HG03439 (cell line): ENCODE measurements around the gene SEMA3D.
A peak's percentile ranks its signal among the peaks of the same experiment; 100 is the strongest.

Experiments used
- ATAC-seq: cut with Tn5 transposase; IDR thresholded peaks from one replicate; pipeline ENCODE4 v1.9.1; 2021; ENCODE audit warnings: mild to moderate bottlenecking, moderate library complexity; ENCODE audit not compliant: unreplicated experiment

Gene SEMA3D

DNA sequence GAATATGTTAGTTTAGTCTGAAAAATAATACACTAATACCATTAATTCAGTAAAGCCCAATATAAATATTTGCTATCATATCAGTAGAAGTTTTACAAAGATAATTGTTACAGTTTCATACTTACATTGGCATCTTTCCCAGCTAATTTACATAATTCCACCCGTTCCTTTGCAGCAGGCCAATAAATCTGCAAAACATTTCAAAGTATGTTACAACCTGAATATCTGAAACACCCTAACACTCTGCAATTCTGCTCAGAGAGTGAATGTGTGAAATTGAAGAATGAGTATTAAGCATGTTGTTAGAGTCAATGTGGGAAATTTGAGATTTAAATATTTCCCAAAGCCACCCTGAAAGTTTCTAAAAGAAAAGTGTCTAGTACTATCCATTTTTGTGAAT is 105.5 kb downstream of the SEMA3D start:
- no peak for ATAC-seq

DNA sequence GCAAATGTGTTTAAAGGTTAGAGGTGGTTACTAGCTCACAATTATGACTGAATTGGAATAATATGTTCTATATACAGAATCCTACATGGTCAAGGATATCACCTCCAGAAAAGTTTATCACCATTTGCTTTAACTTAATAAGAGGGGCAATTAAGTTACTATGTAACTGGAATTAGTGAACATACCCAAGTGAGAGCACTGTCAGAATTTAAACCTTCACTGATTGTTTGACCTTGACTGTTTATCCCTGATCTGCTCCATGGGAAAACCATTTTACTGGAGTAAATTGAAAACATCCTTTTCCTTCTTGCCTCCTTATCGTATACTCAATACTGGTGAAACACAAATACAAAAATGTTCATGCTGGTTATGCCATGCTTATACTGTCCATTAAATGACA is 107.4 kb downstream of the SEMA3D start:
- ATAC-seq, result no peak

DNA sequence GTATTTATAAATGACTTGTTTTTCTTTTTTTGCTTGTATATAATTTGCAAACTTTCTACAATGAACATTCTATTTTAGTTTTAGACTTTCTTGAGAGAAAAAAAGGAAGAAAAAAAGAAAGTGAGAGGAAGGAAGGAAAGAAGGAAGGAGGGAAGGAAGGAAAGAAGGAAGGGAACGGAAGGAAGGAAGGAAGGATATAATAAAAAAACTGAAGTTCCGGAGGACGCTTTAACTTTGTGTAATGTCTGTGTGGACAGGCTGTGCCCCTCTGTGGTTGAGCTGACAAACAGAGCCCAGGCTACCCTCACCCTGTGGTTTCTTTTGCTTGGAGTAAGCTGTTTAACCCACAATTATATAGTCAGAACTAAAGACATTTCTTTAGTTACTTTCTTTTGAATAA is 108.7 kb downstream of the SEMA3D start:
- no peak for ATAC-seq

DNA sequence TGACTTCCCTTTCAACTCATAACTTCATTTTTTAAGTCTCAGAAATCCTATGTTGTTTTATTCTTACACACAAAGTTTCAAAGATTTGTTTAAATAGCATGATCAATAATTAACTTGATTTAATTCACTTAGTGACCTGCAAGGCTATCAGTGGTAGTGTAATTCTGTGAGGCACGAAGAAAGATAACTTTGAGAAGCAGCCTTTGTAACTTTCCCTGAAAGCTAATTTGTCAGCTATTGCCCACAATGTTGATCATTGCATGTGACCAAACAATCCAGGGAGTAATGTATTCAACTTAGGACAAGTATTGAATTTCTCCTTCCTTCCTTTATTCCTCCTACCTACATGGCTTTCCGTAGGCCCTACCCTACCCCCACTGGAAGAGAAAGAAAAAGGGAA is 111.0 kb downstream of the SEMA3D start:
- no peak for ATAC-seq

DNA sequence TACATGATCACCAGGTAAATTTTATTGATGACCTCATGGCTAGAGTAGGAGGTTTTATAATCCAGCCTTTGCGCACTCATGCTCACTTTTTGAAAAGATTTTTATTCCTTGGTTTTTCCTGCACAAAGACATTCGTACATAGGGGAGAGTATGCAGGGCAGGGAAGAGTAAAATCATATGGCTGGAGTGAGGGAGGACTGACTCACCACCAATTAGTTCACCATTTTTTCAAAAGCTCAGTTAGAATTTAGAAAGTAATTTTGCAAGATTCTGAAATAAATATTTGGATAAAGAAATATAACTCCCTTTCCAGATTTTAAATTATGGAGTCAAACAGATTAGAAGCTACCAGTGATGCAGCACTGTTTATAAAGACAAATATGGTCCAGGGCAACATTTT is 111.9 kb downstream of the SEMA3D start:
- ATAC-seq, result no peak

DNA sequence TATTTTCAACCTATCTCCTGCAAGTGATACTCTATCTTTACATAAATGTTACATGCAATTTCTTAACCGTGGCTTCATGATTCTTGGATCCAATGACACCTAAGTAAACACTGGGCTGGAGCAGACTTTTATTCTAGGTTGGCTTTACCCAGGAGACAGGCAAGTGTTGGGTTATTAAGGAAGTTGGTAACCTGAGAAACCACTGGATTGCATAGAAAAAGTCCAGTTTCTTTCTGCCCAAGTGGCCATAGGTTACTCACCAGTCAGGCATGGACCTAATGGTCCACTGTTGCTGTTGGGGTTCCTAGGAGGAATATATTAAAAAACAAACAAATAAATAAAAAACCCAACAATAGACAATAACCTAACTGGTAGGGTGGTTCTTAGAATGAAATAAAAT is 112.8 kb downstream of the SEMA3D start:
- no peak for ATAC-seq

DNA sequence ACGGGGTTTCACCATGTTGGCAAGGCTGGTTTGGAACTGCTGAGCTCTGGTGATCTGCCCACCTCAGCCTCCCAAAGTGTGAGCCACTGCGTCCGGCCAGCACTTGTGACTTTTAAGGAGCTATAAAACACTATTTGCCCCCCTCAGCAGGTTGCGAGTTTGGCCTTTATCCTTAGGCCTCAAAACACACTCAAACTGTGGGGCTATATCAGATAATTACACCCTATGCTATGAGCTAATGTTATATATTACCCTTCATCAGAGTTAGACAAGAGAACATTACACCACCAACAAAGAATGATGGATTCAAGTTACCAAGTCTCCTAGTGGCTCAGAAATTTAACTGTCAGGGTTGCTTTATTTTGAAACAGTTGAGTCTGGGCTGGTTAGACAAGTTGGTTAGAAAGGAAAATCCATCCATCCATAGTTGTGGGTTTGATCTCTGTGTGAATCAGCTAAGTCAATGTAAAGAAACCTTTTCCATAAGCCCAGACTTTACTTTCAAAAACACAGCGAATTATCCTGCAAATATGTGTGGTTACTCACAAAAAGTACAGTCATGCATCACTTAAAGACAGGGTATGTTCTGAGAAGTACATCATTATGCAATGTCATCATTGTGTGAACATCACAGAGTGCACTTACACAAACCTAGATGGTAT is 115.8 kb downstream of the SEMA3D start:
- no peak for ATAC-seq

DNA sequence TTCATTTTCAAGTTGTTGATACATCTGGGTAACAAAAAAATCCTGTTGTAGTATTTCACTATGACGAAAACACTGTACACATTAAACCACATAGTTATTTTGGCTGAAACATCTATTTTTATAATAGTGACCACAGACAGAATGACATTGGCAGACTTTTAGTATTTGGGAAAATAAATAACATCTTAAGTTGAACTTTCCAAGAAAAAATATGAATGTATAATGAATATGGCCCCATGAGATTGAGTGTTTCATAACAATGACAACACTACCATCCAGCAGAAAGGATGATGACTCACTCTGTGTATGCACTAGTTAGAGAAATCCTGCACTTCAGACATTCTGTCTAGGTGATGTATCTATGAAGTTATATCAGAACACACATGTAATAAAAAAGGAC is 118.1 kb downstream of the SEMA3D start:
- ATAC-seq, result no peak

DNA sequence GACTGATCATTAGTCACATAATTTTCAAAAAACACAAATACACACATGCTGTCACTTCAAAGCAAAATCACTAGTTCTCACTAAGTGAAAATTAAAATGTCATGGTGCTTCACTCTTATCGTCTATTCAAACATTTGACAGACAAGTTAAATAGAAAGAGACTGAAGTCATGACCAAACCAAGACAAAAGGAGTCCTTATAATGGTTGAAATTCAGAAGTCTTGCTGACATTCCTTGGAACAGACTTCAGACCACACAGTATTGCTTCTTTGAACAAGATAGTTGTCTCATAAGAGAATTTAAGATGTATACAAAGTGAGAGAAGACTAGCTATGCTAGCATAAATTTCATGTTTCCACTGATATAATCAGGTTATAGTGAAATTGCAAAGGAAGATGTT is 119.5 kb downstream of the SEMA3D start:
- ATAC-seq, result no peak

DNA sequence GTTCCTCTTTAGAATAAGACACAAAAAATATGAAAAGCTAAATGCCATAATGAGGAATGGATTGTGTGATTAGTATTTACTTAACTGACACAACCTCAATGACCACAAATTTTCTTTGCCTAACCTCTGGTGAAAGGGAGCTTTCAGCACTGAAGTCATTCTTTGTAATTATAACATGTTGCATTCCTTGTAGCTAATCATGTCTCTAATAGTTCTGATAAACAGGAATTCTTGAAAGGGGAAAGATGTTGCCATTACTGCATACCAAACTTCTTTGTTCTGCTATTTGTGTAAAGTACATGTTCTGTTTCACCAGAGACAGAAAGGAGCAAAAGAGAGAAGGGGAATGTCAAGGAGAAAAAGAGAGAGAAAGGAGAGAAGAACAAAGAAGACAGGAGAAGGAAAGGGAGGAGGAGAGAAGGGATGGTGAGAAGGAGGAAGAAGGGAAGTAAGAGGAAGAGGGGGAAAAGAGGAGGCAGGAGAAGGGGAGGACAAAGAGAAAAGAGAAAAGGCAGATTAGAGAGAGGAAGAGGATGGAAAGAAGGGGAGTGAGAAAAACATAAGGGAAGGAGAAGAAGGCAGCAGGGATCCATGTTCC is 120.9 kb downstream of the SEMA3D start:
- no peak for ATAC-seq

DNA sequence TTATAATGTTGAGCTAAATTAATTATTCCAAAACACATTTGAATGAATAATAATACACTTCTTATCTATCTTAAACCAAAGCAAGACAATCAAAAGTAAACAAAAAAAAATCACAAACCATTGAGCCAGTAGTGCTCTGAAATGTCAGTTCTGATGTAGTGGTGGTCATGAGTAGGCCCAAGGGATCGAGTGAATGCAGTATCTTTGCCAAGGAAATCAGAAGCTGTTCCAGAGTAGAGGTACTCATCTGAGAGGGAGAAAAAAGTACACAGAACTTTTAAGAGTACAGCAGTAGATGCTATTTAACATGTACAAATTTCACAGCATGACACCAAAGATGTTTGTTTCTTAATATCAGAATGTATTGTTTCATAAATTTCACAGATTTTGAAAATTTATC is 121.5 kb downstream of the SEMA3D start:
- no peak for ATAC-seq

DNA sequence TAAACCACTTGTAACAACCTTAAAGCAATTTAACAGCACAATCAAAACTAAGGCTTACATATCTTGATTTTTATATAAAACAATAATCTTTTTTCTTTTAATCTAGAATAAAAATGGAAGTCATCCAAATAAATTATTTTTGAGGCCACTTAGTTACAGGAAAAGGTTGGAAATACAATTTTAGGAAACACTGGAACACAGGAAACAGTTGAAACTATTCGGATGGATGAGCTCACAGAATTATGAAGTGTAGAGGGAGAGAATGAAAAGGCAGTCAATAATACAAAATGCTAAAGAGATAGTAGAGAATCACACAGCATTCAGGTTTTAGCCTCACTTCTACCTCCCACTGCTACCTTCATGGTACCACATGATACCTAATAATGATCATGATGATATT is 124.2 kb downstream of the SEMA3D start:
- ATAC-seq, result no peak

DNA sequence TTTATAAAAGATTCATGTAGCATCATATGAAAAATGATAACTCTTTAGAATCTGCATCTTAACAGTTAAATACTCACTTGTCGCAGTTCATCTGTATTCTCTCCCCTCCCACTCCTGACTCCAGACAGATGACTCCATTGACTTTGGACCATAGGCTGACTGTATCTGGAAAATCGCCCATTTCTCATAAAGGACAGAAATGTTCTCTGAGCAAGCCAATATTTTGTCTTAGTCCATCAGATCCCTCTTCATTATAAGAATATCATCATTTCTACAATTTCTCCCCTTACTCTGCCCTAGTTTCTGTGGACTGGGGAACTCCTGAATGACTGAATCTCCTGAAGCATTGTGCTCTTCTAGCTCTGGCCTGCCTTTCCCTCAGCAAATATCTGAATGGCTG is 125.4 kb downstream of the SEMA3D start:
- ATAC-seq, result no peak

DNA sequence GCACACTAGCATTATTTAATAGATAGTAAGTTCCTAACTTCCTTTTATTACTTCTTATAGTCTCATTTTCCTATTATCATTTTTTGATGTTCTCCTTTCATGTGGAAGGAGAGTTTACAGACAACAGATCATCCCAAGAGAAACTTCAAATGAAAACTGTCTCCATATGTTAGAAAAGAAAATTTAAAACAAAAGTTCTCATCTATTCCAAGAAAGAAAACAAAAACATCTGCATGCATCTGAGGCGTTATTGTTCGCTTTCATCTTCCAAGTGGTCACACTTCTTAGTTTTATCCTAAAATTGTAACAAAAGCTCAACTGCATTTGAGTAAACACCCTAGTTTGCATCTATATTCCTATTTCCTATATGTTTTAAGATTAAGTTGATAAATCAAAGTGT is 126.2 kb downstream of the SEMA3D start:
- ATAC-seq, result no peak

DNA sequence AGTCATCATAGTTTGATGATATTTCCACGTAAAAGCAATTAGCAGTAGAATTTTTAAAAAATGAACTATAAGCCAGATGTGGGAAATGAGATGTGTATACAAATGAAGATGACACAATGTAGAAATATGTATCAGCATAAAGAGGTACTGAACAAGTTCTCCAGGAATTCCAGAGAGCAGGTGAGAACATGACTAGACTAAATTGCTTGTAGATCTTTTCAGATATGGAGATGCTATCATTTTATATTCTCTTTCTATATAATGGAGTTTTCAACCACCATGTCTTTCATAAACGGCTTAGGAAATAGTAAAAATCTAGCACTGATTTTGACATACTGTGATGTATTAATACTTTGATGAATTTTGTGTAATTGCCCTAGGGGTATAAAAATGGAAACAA is 130.9 kb downstream of the SEMA3D start:
- ATAC-seq, result no peak

DNA sequence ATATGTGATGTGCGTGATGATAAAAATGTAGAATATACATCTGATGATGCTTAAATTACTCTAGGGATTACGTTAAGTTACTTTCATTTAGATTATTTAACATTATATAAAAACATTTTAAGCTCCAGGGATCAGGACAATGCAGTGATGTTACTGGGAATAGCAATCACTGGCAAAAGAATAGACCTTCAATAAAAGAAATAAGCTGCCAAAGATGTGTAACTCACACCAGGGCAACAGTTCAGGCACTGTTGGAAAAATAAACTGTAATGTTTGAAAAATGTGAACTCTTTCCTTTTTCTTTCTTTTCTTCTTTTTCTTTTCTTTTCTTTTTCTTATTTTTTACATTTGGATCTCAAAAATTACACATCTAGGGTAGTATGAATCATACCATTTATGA is 131.7 kb downstream of the SEMA3D start:
- no peak for ATAC-seq

DNA sequence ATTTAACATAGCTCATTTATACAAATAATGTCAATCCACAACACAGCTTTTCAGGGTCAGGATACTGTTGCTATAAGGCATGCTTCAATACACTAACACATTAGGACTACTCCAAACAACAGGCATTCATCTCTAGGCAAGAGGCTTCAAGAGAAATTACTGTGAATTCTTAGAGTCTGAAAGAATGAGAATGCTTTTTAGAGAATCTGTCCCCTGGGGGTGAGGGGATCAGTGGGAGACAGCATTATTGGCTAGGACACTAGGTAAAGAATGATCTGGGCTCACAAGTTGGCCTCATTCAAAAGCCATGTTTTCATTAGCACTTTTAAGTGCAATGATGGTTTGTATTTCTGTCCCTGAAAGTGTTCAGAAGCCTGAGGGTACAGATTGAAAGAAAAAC is 132.6 kb downstream of the SEMA3D start:
- no peak for ATAC-seq

DNA sequence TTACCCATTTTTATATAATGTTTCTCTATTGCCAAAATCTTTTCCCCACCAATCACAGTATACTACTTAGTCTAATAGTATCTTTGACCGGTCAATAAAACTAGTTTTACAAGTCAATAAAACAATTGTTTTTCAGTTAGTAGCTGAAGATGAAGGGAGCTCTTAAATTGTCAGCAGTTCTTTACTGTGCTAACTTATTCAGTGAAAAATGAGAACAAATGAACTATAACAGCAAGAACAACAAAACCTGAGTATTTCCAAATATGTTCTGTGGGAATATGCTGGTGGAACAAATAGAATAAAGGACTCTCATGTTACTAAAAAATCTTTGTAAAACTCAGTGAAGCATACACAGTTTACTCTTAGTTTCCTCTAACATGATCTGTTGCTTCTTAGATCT is 134.0 kb downstream of the SEMA3D start:
- ATAC-seq, result no peak

DNA sequence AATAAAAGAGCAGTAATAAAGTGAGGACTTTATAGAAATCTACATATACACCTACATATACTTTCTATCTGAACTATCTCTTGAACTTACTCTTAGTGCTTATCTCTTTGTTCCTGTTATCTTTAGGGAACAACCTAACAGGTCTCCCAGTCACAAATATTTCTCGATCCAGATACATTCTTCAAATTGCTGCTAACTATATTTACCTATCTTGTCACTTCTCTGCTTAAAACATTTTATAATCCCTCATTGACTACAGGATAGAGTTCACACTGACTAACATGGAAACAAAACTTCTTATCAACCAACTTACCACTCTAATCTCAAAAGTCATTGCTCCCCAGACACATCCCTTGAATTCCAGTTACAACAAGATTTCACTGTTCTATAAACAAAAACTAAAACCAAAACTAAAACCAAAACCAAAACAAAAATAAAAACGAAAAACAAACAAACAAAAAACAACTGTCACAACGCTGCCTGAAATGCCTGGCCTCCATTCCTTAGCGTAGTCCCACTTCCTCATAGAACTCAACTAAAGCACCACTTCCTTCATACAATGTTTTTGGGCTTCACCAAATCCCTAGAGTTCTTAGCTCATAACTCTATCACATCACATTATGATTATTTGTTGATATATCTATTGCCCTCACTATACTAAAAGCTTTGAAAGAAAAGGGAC is 134.7 kb downstream of the SEMA3D start:
- no peak for ATAC-seq

DNA sequence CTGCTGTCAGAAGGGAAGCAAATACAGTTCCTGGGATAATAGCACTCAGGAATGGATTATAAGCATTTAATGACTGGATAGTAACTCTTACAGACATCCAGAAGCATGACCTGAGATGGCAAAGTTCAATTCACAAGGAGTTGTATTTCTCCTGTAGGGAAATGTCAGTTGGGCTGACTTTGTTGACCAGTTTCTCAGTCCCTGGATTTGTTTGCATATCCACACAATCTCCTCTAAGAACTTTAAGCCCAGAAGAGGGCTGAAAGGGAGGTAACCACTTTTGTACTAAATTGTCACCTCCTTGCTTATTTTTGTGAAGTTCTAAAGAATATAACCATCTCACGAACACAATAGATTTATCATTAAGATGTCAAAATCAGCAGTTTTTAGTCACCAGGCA is 140.3 kb downstream of the SEMA3D start:
- ATAC-seq, result no peak

DNA sequence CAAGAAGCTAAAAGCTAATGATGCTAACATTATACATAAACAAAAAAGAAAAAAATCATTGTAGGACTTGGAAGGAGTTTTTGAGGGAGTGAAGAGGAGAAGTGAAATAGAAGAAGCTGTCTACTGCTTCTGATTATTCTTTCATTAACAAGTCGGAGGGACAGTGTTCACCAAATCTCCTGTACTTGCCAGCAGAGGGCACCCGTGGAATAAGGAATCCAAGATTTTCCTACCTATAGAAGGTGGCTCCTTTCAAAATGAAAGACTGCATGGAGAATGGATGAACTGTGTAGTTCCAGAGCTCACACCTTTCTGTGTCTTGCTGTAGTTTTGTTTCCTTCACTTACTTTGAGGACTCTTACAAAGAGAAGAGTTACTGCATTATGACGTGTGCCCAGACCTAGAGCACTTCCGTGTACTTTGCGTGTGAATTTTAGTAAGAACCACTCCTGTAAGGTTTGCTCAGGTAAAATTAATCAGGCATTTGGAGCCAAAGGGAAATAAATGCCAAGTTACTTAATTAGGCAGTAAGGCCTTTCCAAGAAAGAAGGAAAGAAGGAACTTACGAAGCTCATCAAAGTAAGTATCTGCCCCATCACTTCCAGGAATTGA is 145.1 kb downstream of the SEMA3D start:
- peak; percentile 36 for ATAC-seq
